HG03558 (cell line): Measurements from ENCODE around the gene ID3.
"Not testable (repeated sequence)": the region's sequence is repeated elsewhere in the genome, so short reads cannot be mapped to it uniquely, and the experiment has no call there.

Source experiments
- ATAC-seq: cut with Tn5 transposase; IDR thresholded peaks from one replicate; pipeline ENCODE4 v1.9.1; 2021; ENCODE audit warnings: moderate number of reproducible peaks; ENCODE audit not compliant: unreplicated experiment; ENCODE audit errors: extremely low read depth

ID3 gene

DNA sequence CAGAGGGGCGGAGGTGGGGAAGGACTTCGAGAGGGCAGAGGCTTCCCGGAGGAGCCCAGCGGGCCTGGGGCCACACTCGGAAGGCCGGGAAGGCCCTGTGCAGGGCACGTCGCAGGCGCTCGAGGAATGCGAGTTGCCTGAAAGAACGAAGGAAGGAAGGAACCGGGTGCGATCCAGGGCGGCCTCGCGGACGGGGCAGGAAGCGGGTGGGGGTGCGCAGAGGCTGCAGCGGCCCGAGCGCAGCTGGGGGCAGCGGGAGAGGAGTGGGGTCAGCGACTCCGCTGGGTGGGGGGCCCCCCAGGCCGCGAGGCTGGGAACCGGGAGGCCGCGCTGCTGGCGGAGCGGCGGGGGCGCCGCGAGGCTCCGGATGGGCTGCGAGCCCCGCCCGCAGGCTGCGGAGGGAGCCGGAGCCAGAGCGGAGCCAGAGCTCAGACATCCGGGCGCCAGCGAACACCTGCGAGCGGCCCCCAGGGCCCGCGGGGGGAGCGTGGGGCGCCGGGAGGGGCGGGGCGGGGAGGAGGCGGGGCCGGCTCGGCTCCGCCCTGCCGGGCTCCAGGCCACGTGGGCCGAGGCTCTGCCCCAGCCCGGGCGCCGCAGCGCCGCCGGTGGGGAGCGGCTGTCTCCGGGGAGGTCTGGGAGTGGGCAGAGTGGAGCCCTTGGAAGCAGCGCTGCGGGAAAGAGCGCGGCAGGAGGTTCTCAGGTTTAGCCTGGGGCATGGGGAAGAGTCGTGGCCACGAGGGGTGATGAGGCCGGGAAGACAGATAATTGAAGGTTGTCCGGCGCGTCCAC is 4.6 kb downstream of the ID3 start:
- ATAC-seq, result no peak

DNA sequence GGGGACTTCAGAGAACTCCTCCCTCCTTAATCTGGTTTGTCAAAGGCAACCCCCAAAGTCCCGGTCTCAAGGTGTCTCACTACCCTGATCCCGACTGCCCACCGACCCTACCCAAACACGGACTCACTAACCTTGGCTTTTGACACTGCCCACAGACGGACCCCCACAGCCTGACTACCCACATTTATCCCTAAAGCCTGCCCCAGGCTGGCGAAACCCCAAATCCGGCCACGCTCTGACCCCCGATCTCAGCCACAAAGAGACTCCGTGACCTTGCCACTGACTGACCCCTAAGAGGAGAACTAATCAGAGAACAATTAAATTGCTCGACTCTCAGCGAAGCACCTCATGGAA is 5.2 kb downstream of the ID3 start:
- no peak for ATAC-seq

DNA sequence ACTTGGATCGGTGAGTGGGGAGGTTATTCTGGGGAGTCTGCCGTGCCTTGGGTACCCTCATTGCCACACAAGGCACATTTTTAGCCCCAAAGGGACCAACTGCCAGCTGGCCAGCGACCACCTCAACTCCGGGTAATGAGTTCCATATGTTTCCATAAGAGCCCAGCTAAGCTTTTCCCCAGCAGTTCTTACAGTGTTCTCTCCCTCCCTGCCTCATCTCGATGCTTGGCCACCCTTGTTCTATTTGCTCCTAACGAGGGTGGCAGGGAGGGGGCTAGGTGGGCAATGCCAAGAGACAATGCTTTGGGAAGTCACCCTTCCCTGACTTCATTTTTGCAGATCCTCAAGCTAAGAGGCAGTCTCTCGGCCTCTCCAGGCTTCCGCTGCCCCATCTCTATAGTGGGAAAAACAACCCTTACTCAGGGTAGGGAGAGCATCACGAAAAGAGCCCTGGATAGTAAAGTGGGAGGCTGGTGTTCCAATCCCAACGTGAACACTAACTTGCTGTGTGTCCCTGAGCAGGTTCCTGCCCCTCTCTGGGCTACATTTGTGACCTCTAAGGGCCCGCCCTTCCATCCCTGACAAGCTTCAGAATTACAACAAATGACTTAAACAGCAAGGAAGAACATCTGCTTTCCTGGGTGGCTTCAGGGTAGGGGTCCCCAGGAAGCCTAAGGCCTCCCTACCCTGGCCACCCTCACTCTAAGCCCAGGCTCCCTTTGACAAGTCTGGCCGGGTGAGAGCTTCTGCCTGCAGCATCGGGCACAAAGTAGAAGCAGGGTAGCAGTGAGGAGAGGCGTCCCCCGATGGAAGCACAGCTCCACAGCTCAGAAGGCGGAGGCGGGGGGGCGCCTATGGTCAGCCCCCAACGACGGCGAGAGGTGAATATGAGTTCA is 5.8 kb downstream of the ID3 start:
- ATAC-seq, result no peak

DNA sequence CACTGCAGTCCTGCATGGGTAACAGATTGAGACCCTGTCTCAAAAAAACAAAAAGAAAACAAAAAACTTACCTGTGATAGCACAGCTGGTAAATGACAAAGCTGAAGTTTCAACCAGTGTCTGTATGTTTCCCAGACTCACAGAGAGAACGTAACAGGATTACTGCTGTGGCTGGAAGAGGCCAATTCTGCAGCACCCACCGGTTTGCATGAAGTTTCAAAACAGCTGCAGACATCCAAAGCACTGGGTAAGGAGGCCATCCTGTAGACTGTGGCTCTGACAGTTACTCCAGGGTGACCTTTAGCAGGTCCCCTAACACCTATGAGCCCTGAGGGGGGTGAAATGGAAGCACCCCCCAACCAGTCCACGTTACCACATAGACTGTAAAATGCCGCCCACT is 7.5 kb downstream of the ID3 start:
- no peak for ATAC-seq

DNA sequence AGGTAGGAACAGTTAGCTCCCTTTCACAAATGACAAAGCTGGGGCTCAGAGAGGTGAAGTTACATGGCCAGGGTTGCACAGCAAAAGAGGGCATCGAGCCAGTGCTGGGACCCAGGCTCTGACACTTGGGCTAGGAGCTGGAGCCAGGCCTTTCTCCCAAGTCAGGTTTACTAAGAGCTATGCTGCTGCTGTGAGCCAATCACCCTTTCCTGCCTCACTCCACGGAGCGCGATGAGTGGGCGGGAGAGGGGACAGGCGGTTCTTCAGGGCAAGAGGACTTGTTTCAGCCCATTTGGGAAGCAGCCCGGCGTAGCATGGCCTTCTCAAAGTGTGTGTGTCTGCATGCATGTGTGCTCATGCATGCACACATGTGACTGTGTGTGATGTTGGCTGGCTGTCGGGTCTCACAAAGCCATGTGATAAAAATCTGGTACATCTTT is 10.6 kb downstream of the ID3 start:
- ATAC-seq, result no peak

DNA sequence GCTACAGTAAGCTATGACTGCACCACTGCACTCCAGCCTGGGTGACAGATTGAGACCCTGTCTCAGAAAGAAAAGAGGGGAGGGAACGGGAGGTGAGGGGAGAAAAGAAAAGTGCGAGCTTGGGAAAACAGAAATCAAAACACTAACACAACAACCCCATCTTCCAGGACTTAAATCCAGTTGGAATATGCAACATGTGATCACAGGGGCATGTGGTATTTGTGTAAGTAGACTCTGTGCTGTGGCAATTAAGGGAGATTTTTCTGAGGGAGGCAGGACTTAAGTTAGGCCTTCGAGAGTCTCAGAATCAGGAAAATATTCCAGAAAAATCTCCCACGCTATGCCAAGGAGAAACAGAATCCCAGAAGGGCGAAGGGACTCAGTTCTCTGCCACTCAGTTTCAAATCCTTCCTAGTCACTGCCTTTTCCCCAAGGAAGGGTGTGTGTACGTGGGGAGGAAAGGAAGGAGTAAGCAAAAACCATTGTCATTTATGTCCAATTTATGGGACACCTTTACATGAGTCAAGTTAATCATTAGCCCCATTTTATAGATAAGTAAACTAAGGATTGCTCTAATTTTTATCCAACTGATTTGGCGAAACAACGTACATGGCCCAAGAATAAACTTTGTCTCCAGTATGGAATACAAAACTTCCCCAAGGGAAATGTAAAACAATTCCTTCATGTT is 12.3 kb downstream of the ID3 start:
- ATAC-seq, result no peak

DNA sequence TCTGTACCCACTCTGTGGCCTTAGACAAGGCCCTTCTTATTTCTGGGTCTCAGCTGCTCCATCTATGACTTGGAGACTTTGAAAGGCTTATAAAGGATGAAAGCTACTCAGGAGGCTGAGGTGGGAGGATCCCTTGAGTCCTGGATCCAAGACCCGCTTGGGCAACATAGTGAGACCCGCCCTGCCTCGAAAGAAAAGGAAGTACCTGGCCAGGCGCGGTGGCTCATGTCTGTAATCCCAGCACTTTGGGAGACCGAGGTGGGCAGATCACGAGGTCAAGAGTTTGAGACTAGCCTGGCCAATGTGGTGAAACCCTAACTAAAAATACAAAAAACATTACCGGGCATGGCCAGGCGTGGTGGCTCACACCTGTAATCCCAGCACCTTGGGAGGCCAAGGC is 13.4 kb downstream of the ID3 start:
- no peak for ATAC-seq

DNA sequence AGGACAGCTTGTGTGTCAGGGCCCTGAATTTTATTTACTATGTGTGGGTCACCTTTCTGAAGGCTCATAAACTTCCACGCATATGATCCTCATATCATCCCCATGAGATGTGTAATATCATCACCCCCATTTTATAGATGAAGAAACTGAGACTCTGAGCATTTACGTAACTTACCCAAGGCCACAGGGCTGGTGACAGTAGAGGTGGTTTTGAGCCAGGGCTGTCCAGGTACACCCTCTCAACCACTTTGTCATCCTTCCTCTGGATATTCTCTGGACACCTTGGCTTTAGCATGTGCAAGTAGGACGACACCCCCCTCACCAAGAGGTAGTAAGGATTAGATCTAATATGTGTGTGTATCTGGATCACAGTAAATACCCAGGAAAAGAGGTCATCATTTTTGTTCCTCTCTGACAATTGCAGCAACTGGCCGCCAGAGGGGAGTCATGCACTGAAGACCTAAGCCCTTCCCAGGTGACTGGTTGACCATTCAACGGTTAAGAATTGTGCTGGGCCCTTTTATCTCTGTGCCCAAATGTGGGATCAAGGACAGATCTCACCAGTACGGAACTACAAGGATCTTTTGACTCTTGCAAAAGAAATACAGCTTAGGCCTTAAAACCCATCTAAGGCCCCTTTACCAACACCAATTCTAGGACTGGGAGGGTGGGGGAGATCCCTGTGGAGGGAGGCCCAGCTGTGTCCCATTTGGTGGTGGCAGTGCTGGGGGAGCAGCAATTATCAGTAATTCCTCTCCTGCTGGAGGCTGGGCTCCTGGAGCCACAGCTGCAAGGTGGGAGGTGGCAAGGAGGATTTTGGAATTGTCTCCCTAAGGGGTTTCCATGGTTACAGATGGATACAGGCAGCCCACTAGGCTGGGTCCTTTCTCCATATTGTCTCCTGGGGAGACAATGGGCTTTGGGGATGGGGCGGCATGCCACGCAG is 14.6 kb downstream of the ID3 start:
- no peak for ATAC-seq

DNA sequence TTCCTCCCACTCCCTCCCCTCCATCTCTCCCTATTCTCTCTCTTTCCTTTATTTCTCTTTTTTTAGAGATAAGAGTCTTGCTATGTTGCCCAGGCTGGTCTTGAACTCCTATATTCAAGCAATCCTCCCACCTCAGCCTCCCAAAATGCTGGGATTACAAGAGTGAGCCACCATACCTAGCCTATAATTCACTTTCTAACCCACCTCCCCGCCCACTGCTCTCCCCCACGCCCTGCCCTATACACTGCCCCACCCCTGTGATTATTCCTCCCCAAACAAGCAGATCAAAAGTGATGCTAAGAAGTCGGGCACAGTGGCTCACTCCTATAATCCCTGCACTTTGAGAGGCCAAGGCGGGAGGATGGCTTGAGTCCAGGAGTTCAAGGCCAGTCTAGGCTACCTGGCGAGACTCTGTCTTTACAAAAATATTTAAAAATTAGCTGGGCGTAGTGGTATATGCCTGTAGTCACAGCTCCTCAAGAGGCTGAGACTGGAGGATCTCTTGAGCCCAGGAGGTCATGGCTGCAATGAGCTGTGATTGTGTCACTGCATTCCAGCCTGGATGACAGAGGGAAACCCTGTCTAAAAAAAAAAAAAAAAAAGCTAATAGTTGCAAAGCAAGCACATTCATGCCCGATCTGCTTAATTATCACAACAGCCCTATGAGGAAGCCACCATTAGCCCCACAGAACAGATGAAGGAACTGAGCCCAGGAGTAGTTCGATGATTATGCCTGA is 15.4 kb downstream of the ID3 start:
- no peak for ATAC-seq

DNA sequence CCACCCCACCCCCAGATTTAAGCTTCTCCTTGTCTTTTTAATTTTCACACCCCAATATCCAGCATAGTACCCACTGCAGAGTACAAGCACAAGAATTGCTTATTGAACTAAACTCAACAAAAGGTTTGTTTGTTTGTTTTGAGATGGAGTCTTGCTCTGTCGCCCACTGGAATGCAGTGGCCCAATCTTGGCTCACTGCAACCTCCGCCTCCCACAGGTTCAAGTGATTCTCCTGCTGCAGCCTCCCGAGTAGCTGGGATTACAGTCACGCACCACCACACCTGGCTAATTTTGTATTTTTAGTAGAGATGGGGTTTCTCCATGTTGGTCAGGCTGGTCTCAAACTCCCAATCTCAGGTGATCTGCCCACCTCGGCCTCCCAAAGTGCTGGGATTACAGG is 16.4 kb downstream of the ID3 start:
- ATAC-seq, result not testable (repeated sequence)

DNA sequence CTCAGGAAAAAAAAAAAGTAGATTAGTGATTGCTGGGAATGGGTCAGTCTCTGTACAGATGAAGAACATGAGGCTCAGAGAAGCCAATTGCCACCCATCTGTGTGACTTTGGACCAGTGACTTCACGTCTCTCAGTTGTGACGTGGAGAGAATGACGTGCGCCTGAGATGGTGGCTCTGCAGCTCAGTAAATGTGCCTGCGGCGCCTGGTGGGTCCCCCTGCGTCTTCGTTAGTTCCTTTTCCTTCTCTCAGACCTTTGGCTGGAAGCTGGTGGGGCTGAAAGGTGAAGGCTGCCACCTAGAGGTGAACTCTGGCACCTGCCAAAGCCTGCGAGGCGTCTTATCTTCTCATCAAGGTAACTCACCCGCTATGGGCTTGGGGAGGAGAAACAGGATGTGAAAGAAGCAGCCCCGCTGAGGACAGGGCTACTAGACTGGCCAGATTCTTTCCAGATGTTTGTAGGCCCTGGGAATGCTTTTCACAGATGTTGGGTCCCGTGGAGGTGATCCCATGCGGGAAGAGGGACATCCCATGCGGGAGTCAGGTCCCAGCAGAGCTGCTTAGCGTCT is 19.5 kb downstream of the ID3 start:
- no peak for ATAC-seq

DNA sequence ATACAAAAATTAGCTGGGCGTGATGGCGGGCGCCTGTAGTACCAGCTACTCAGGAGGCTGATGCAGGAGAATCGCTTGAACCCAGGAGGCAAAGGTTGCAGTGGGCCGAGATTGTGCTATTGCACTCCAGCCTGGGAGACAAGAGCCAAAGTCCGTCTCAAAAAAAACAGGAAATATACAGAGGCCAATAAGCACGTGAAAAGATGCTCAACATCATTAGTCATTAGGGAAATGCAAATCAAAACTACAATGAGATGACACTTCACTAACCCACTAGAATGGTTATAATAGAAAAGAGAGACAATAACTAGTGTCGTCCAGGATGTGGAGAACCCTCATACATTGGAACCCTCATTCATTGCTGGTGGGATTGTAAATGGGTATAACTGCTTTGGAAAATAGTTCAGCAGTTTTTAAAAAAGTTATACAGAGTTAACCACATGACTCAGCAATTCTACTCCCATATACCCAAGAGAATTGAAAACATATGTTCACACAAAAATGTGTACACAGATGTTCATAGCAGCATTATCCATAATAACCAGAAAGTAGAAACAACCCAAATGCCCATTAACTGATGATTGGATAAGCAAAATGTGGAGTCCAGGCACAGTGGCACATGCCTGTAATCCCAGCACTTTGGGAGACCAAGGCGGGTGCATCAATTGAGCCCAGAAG is 21.9 kb downstream of the ID3 start:
- no peak for ATAC-seq

DNA sequence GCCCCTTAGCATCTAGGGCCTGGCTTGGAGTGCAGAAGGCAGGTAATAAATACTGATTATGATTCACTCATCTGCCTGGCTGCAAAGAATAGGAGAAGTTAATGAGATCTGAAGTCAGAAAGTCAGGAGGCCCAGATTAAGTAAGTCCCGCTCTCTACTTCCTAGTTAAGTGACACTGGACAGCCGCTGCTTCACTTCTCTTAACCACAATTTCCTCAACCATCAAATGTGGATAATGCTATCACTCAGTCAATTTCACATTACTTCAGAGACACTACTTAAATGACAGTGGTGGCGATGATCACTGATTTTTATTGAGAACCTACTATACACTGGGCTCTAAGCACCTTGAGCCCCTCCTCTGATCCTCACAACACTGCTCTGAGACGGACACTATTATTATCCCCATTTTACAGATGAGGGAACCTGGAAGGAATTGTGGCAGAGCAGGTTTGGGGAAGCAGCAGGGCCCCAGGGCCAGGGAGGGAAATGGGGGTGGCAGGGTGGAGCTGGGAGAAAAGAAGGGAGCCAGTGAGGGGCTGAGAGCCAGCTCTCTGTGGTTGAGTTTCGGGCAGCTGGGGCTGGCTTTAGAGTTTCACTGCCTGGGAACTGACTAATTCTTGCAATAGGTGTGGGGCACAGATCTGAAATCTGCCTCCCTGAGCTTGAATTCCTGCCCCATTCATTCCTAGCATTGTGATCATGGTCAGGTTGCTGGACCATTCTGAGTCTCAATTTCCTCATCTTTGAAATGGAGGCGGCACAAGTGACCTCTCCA is 25.9 kb downstream of the ID3 start:
- ATAC-seq, result no peak

DNA sequence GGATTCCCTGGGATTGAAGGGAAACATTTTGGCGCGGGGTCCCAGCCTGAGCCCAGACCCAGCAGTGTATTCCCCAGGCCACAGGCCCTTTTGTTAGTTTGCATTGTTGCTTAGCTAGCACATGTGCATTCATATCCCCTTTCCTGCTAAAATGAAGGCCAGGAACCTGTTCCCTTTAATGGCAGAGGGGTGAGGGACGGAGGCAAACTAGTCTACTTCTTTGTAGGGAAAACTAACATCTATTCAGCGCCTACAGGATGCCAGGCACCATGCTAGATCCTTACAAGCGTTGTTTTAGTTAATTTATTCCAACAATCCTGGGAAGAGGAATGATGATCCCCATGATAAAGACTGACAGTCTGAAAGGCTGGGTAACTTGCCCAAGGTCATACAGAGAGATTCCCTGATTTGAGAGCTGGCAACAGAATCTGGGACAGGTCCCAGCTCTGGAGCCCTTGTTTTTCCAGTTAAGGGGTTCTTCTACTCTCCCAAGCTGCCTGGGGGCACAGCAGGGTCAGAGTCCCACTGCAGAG is 27.7 kb downstream of the ID3 start:
- ATAC-seq, result no peak

DNA sequence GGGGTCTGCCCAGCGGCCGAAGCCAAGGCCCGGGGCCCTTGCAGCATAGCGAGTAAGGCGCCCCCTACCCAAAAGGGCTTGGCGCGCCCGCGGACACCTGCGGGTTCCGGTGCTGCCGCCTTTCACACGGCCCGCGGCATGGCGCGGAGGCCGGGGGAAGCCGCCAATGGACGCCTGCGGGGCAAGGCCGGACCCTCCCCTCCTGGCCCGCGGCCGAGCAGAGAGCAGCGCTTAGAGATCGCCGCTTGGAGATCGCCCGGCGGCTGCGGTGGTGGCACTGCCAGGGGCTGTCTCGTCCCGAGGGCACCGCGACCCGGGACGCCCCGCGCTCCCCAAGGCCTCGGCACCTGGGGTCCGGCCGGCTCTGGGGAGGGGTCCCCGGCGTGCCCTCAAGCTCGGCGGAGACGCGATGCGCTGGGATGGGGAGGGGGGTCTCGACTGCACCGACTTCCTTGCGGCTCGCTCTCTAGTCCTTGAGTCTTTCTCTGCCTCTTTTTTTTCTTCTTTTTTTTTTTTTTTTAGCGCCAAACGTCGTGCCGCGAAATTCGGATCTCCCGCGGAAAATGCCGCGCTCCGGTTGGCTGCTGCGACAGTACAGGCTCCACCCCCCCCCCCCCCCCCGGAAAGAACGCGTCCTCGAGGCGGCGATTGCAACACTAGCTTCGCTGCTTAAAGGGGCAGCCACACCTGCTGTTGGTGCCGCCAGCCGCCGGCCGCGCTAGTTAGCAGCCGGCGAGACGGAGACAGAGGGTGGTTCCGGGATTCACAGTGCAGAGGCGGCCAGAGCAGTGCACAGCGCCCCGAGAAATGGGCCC is 28.3 kb downstream of the ID3 start, which contains the start of gene E2F2:
Gene E2F2, minus strand, starts transcription at position 487 of the 815 bp plus-strand sequence. Its CDS starts 440 bp downstream, at position 47.
- ATAC-seq, result no peak

DNA sequence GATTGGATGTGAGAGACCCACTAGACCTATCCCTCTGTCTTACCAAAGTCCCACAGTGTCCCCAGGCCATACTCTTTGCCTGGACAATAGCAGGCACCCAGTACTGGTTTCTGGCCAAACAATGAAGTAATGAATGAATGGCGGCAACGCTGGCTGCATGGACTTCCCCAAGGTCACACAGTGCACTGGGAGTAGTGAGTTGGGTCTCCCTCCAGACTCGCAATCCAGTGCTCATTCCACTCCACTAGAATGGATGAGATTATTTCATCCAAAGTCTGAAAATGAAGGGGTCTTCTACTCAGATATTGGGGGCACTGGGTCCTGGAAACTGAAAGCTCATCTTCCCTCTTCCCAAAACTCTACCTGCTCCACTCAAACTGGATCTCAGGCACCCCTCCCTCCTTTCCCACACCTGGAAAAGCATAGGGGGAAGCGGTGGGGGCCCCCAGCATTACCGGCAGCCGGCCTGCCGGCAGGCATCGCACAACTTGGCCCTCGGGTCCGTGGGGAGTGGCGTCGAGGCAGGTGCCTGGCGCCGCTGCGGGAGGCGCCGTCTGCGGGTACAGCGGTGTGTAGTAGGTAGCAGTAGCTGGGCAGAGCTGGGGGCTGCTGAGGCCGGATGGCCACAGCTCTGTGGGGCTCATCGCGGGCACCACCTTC is 29.1 kb downstream of the ID3 start:
- ATAC-seq, result no peak
